Gastroesophageal sphincter (tissue), 4 donors: ENCODE measurements around the gene EPHB2. TPM values are rescaled to one million over a fixed set of nuclear protein-coding genes. Genes with fewer than 3 reads are reported as not detected.

Source experiments
- ATAC-seq: fragments of 150-250 bp; one replicate; pipeline ENCODE4 v1.9.1; 2016; ENCODE audit warnings: mild to moderate bottlenecking, moderate library complexity
- H3K27ac ChIP-seq, 4 donors: fragments of 200-600 bp; sonication (generic) in 3 of 4; 1 replicate in 3 of 4; 2 replicates in 1 of 4; pipeline ENCODE4 v1.5.1; 2016 to 2019
- H3K27me3 ChIP-seq: fragments of 200-600 bp; sonication (generic); one replicate; pipeline ENCODE4 v1.5.1; 2019
- H3K36me3 ChIP-seq, 2 donors: fragments of 200-600 bp; sonication (generic); one replicate each; pipeline ENCODE4 v1.5.1; 2019; ENCODE audit warnings: control low read depth in 1 of 2
- H3K4me1 ChIP-seq, 3 donors: fragments of 200-600 bp; sonication (generic); 1 replicate in 2 of 3; 2 replicates in 1 of 3; pipeline ENCODE4 v1.5.1; 2016 to 2019; ENCODE audit warnings: control low read depth in 2 of 3
- H3K4me3 ChIP-seq, 2 donors: fragments of 200-600 bp; sonication (generic); one replicate each; pipeline ENCODE4 v1.5.1; 2019; ENCODE audit warnings: mild to moderate bottlenecking in 1 of 2, moderate library complexity in 1 of 2
- H3K9me3 ChIP-seq, 3 donors: fragments of 200-600 bp; sonication (generic); one replicate each; pipeline ENCODE4 v1.5.1; 2017 to 2019; ENCODE audit warnings: control low read depth in 2 of 3
- EP300 ChIP-seq: sonication (generic); formaldehyde crosslinking; IDR thresholded peaks from one replicate; pipeline ENCODE4 v1.6.1; 2017; ENCODE audit warnings: antibody characterized with exemption, mild to moderate bottlenecking
- POLR2A ChIP-seq, 2 donors: fragments of 450-650 bp; IDR thresholded peaks; one replicate each; pipeline ENCODE4 v1.6.1; 2017; ENCODE audit warnings: antibody characterized with exemption in 2 of 2, mild to moderate bottlenecking in 2 of 2, moderate library complexity in 1 of 2
- POLR2AphosphoS5 ChIP-seq: sonication (generic); formaldehyde crosslinking; IDR thresholded peaks from one replicate; pipeline ENCODE4 v1.6.1; 2017; ENCODE audit warnings: antibody characterized with exemption
- WGBS, 2 donors: methylation state at CpG; one replicate each; pipeline ENCODE4 v1.1.5; 2018; ENCODE audit warnings: low coverage in 1 of 2; 5-methylcytosine and 5-hydroxymethylcytosine counted together
- total RNA-seq, 4 donors: library from RNA; depleted of rRNA; stranded (reverse); fragments of >200 nt; gene quantifications; one replicate each; pipeline ENCODE4 v1.1.0, GENCODE V29; 2016
- TF ChIP-seq, protein P1 (sequence below), 4 experiments: fragments of 200-600 bp in 2 of 4; fragments of 450-650 bp in 2 of 4; sonication (generic) in 1 of 4; IDR thresholded peaks; one replicate each; pipeline ENCODE4 v1.5.1; 2017 to 2019; ENCODE audit warnings: antibody characterized with exemption in 4 of 4, mild to moderate bottlenecking in 2 of 4, moderate library complexity in 2 of 4

EPHB2 gene
- total RNA-seq, 4 donors from 2014 or later: 2.0 to 5.9 (median 2.6) TPM

DNA sequence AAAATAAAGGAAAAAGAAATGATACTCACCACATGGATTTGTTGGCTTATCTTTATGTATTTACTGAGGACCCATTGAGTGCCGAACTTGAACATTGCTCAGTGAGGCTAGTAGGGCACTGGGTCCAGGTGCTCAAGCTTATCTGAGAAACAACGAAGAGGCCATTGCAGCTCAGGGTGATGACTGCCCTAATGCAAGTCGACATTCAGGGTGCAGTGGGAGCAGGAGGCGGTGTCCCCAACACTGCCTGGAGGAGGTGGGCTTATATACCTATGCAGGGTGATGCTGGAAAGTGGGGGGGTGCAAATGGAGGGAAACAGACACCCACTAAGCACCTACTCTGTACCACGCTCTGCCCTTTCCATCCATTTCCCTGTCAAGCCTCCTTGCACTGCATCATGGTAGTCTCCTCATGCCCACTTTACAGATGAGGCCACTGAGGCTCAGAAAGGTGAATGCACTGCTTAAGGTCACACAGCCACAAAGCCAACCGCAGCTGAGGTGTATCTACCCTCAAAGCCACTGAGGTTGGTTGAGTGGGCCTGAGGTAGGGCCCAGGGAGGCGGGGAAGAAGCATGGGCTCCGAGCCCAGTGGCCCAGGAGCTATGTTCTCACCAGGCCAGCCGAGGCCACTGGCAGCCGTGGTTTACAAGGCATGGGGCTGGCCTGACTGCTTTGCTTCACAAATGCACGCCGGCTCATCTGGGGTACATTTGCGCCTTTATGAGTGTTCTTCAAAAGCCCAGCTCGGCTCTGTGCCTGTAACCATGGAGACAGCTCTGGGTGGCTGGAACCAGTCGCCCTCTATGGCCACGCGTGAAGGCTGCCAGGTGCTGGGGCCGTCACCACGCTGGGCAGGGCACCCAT lies 103.8 kb downstream of the EPHB2 start:
- Histone ChIP-seq H3K27me3 (no peaks in the 10 kb centered on the region), H3K36me3 (no peaks in the 10 kb centered on the region), H3K9me3 (no peaks in the 10 kb centered on the region), H3K4me3 (no peak overlapping the region), H3K4me1 (peaks cover 0 to 24% (median 0%) of the 10 kb centered on the region in 3 donors), H3K27ac (no peak overlapping the region)
- ATAC-seq: no peak
- 74 to 100% methylated on average over 3 of the region's 19 CpGs for WGBS, 2 donors
- TF ChIP-seq POLR2AphosphoS5: no peak
- no peak for TF ChIP-seq POLR2A (IDR thresholded peaks at IDR 0.05)
- no peak for TF ChIP-seq EP300
- TF ChIP-seq, protein P1, sequence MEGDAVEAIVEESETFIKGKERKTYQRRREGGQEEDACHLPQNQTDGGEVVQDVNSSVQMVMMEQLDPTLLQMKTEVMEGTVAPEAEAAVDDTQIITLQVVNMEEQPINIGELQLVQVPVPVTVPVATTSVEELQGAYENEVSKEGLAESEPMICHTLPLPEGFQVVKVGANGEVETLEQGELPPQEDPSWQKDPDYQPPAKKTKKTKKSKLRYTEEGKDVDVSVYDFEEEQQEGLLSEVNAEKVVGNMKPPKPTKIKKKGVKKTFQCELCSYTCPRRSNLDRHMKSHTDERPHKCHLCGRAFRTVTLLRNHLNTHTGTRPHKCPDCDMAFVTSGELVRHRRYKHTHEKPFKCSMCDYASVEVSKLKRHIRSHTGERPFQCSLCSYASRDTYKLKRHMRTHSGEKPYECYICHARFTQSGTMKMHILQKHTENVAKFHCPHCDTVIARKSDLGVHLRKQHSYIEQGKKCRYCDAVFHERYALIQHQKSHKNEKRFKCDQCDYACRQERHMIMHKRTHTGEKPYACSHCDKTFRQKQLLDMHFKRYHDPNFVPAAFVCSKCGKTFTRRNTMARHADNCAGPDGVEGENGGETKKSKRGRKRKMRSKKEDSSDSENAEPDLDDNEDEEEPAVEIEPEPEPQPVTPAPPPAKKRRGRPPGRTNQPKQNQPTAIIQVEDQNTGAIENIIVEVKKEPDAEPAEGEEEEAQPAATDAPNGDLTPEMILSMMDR (IDR thresholded peaks at IDR 0.05): no peak

DNA sequence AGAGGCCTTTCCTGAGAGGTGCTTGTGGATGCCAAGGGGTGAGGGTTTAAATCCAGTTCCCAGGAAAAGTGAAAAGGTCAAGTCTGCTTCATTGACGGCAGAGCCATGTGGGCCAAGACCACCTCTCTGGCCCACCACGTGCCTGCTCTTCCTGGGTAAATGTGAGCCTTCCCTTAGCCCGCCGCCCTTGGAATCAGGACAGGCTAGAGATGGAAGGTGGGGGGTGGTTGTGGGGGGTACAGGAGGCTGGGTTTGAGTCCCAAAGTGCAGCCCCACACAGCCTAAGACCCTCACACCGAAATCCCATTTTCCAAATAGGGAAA lies 104.4 kb downstream of the EPHB2 start:
- H3K27ac ChIP-seq: no peak overlapping the region
- no peaks in the 10 kb centered on the region for H3K27me3 ChIP-seq
- H3K9me3 ChIP-seq: no peaks in the 10 kb centered on the region
- TF ChIP-seq, protein P1 (IDR thresholded peaks at IDR 0.05): no peak
- TF ChIP-seq EP300: no peak
- no peak for TF ChIP-seq POLR2AphosphoS5
- TF ChIP-seq POLR2A (IDR thresholded peaks at IDR 0.05): no peak
- H3K4me3 ChIP-seq: no peak overlapping the region
- no peaks in the 10 kb centered on the region for H3K36me3 ChIP-seq
- WGBS, 2 donors: 100% methylated on average over 1 of the region's 5 CpGs; no CpG with 5 or more reads in 1 of the 2 donors
- peaks cover 0 to 21% (median 0%) of the 10 kb centered on the region in 3 donors for H3K4me1 ChIP-seq
- no peak for ATAC-seq

DNA sequence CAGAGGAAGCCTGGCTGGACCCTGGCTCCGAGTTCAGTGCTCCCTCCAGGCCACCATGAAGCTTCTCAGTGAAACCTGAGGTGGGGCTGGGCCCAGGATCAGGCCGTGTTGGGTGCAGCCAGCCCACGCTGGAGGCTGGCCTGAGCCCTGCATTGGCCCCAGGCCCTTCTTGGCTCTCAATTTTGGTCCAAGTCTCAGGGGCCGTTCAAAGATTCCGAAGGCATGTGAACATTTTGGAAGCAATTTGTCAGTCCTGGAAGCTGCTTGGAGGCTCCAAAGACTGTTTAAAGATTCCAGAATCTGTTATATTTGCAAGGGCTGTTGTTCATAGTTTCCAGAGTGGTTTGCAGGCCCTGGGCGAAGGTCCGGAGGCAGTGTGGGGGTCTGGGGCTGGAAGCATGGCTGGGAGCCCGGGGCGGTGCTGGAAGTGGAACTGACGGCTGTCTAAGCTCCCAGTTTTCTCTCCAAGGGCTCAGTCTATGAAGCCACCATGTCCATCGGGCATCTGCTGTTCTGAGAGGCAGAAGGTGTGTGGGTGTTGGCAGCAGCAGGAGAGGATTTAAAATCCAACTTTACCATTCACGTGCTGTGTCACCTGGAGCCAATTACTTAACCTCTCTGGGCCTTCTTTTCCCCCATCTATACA lies 104.9 kb downstream of the EPHB2 start:
- TF ChIP-seq POLR2AphosphoS5 (no peak), EP300 (no peak), POLR2A (IDR thresholded peaks at IDR 0.05) (no peak)
- TF ChIP-seq, protein P1 (IDR thresholded peaks at IDR 0.05): no peak
- ATAC-seq: no peak
- 38 to 60% methylated on average over 1 to 7 of the region's 12 CpGs for WGBS, 2 donors
- no peak overlapping the region for H3K4me3 ChIP-seq
- no peaks in the 10 kb centered on the region for H3K9me3 ChIP-seq
- H3K27ac ChIP-seq: no peak overlapping the region
- no peaks in the 10 kb centered on the region for H3K36me3 ChIP-seq
- peaks cover 0 to 21% (median 0%) of the 10 kb centered on the region in 3 donors for H3K4me1 ChIP-seq
- no peaks in the 10 kb centered on the region for H3K27me3 ChIP-seq

DNA sequence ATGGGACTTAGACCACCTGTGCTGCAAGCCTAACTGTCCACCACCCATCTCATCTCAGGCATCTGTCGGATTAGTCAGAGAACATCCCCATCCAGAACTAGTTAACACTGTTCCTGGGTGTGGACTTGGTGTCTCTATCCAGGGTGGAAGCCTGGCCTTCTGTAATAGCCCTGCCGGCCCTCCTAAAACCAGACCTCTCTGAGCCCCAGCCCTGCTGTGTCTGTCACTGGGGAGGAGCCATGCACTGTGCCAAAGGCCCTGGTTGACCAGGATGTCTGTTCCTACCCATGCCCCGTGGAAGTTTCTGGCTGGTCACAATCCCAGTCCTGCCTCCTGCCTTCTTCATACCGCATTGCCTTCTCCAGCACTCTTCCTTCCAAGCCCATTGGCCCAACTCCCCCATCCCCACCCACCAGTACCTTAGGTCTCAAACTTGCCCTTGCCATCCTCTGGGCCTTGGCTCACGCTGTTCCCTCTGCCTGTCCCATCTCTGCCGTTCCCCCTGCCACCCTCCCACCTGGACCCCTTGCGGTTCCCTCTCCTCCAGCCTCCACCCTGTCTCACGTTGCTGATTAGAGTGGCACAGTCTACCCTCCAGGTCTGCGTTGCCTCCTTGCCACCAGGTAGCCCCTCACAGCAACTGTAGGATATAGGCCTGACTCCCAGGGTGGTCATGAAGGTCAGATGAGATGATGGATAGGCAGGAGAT lies 105.6 kb downstream of the EPHB2 start:
- Histone ChIP-seq H3K4me3 (no peak overlapping the region), H3K27ac (no peak overlapping the region), H3K36me3 (no peaks in the 10 kb centered on the region), H3K27me3 (no peaks in the 10 kb centered on the region), H3K9me3 (no peaks in the 10 kb centered on the region), H3K4me1 (peaks cover 0 to 21% (median 0%) of the 10 kb centered on the region in 3 donors)
- ATAC-seq: no peak
- TF ChIP-seq, protein P1 (IDR thresholded peaks at IDR 0.05): no peak
- TF ChIP-seq POLR2AphosphoS5 (no peak), EP300 (no peak), POLR2A (IDR thresholded peaks at IDR 0.05) (no peak)
- WGBS, 2 donors: 62 to 100% methylated on average over 3 to 8 of the region's 9 CpGs
